ENCODE measurements around the gene LRRN2.
"Not testable (repeated sequence)": the region's sequence is repeated elsewhere in the genome, so short reads cannot be mapped to it uniquely, and the experiment has no call there.

LRRN2 gene

DNA sequence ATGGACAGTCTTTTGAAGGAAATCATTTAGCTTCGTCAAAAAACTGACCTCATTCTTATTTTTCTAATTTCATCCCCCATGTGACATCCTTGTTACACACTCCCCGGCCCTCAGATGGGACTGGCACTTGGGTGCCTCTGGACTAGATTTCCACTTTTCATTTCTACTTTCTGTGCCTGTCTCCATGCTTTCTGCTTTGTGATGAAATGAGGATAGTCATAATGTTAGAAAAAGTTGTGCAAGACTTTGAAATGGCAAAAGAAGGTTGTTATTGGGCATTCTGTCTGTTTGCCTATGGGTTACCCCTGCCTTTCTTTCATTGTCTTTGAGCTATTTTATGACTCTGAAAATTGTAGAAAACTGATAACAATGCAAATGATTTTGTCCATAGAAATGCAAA lies 114.4 kb downstream of the LRRN2 start:
- DNase-seq: no peak

DNA sequence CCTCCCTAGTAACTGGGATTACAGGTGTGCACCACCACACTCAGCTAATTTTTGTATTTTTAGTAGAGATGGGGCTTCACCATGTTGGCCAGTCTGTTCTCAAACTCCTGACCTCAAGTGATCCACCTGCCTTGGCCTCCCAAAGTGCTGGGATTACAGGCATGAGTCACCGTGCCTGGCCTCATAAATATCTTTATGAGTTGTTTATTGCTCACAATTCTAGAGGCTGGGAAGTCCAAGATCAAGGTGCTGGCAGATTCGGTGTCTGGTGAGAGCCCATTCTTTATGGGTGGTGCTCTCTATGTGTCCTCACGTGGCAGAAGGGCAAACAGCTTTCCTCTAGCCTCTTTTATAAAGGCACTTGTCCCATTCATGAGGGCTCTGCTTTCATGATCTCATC lies 115.5 kb downstream of the LRRN2 start:
- not testable (repeated sequence) for DNase-seq

DNA sequence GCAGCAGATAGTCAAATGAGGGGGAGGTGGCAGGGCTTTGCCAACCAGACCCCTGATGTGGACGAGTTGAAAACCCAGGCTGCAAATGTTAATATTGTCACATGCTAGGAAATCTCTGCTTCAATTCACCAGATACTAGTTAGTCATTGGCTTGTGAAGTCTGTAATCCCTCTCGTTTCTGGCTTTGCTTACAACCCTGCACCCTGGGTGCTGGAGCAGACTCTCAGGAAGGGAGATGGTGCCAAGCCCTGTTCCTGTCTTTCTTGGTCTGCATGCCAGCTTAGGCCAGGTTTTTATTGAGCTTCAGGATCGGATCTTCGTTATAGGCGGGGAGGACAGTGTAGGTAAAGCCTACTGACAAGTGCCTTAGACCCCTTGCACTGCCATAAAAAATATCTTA lies 116.1 kb downstream of the LRRN2 start:
- no peak for DNase-seq

DNA sequence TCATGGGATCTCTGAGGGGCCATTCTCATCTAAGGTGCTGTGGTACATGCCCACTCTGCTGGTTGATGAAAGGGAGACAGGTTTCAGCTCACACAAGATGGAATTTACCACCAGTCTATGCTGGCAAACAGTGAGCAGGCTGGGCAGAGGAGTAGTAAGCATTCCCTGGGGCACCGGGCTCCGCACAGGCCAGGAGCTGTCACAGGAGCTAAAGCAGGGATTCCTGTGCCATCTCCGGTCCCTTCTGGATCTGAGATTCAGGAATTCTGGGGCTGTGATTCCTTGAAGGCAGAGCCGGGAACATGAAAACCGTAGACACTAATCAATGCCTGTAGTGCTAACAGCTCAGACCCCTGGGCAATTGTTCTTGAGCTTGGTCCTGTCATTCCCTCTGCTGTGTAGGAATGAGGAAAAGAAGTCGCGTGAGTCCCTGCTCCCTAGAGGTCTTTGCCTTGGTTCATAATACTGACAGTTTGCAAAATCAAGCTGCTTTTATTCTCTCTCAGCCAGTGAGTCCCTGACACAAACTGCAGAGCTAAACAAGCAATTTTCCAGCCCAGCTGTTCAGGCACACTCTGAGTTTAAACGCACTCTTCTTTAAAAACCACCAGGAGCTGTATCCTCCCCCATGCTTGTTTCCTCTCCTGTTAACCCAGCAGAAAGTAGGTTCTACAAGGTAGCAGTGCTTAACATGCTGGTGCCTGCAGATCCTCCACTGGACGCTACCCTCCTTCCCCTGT lies 116.8 kb downstream of the LRRN2 start:
- no peak for DNase-seq
